HCT116 (cell line): ENCODE measurements around the gene NFKB2. TPM values are rescaled to one million over a fixed set of nuclear protein-coding genes. Genes with fewer than 3 reads are reported as not detected.

ENCODE experiments used
- ATAC-seq: fragments of 200-7000 bp; cut with Tn5 transposase; 2 replicates; pipeline ENCODE4 v1.9.1; 2020; ENCODE audit warnings: mild to moderate bottlenecking, moderate library complexity
- BruUV-seq: library from RNA; stranded (reverse); fragments of 400-500 nt; replicated peaks from 2 replicates; lab custom pipeline; 2021; lab: Mats Ljungman, UMichigan
- CTCF ChIA-PET: fragments of 300-600 bp; sonication (Branson Sonifier 250); formaldehyde crosslinking; loops from one replicate; lab custom pipeline; 2021; ENCODE audit warnings: antibody characterized with exemption; lab: Charles Lee
- POLR2A ChIA-PET: fragments of 300-600, 350-600 bp; sonication (Branson Sonifier 250); formaldehyde crosslinking; loops from one replicate; lab custom pipeline; 2021; ENCODE audit warnings: antibody characterized with exemption; lab: Charles Lee
- RAD21 ChIA-PET, 2 experiments: fragments of 300-600 bp; sonication (Branson Sonifier 250); formaldehyde crosslinking; loops; one replicate each; lab custom pipeline; 2023; ENCODE audit warnings: low total read pairs in 2 of 2; ENCODE audit not compliant: uncharacterized antibody in 2 of 2, unreplicated experiment in 2 of 2, low non-redundant PET in 1 of 2; lab: Charles Lee
- DNase-seq: peaks from one replicate; pipeline ENCODE4 v3.0.0-alpha.2; 2010; ENCODE audit warnings: low read depth, low spot score
- H2AFZ ChIP-seq: fragments of 200-600 bp; shearing (Covaris generic), sonication (generic); 2 replicates; pipeline ENCODE4 v1.6.1; 2017; ENCODE audit warnings: low read depth, mixed run types, mixed read lengths, antibody characterized with exemption, low read length; ENCODE audit not compliant: poor library complexity, severe bottlenecking
- H3K27ac ChIP-seq: 2 replicates; pipeline ENCODE4 v1.5.1; 2012; ENCODE audit warnings: low read depth, low read length
- H3K27me3 ChIP-seq: fragments of 200-600 bp; sonication (generic); 2 replicates; pipeline ENCODE4 v1.6.1; 2016; ENCODE audit warnings: mixed run types, low read length, mixed read lengths; ENCODE audit not compliant: insufficient read depth
- H3K36me3 ChIP-seq, 2 experiments: fragments of 200-500 bp in 1 of 2; fragments of 200-600 bp in 1 of 2; sonication (Bioruptor generic) in 1 of 2; sonication (generic) in 1 of 2; 2 replicates each; pipeline versions ENCODE4 v1.5.1 to v1.6.1; 2014 to 2016; ENCODE audit warnings: low read length in 2 of 2, inconsistent platforms in 1 of 2, mixed read lengths in 1 of 2, mixed run types in 1 of 2; ENCODE audit not compliant: insufficient read depth in 2 of 2, control insufficient read depth in 1 of 2
- H3K4me1 ChIP-seq, 2 experiments: fragments of 200-600 bp in 1 of 2; sonication (generic) in 1 of 2; 2 replicates each; pipeline versions ENCODE4 v1.5.1 to v1.6.1; 2012 to 2017; ENCODE audit warnings: low read length in 2 of 2, inconsistent platforms in 1 of 2, mild to moderate bottlenecking in 1 of 2, mixed read lengths in 1 of 2, mixed run types in 1 of 2, moderate library complexity in 1 of 2; ENCODE audit not compliant: insufficient read depth in 2 of 2, control insufficient read depth in 1 of 2
- H3K4me2 ChIP-seq: fragments of 200-600 bp; sonication (generic); 2 replicates; pipeline ENCODE4 v1.6.1; 2017; ENCODE audit warnings: mixed run types, low read length, mixed read lengths
- H3K4me3 ChIP-seq, 2 experiments: fragments of 200-600 bp in 1 of 2; sonication (generic) in 1 of 2; replicated peaks in 1 of 2; 2 replicates each; pipeline ENCODE4 v1.5.1; 2011 to 2016; ENCODE audit warnings: low read length in 2 of 2, control low read depth in 1 of 2, low read depth in 1 of 2, mild to moderate bottlenecking in 1 of 2, mixed read lengths in 1 of 2, mixed run types in 1 of 2
- H3K79me2 ChIP-seq: fragments of 200-600 bp; sonication (generic); 2 replicates; pipeline ENCODE4 v1.6.1; 2017; ENCODE audit warnings: mild to moderate bottlenecking, mixed run types, low read length, moderate library complexity, mixed read lengths; ENCODE audit not compliant: insufficient read depth
- H3K9ac ChIP-seq: fragments of 200-600 bp; sonication (generic); 2 replicates; pipeline ENCODE4 v1.6.1; 2016; ENCODE audit warnings: low read length, mixed read lengths
- H3K9me2 ChIP-seq: fragments of 200-600 bp; sonication (generic), shearing (Covaris generic); 2 replicates; pipeline ENCODE4 v1.6.1; 2017; ENCODE audit warnings: mixed run types, mild to moderate bottlenecking, moderate library complexity; ENCODE audit not compliant: insufficient read depth
- H3K9me3 ChIP-seq, 2 experiments: fragments of 200-500 bp in 1 of 2; fragments of 200-600 bp in 1 of 2; sonication (Bioruptor generic) in 1 of 2; sonication (generic) in 1 of 2; 2 replicates each; pipeline ENCODE4 v1.6.1; 2014 to 2017; ENCODE audit warnings: low read length in 2 of 2, mixed read lengths in 2 of 2, inconsistent platforms in 1 of 2, low read depth in 1 of 2, mild to moderate bottlenecking in 1 of 2, mixed run types in 1 of 2, moderate library complexity in 1 of 2; ENCODE audit not compliant: control insufficient read depth in 1 of 2, insufficient read depth in 1 of 2
- H4K20me1 ChIP-seq: fragments of 200-600 bp; sonication (generic), shearing (Covaris generic); 2 replicates; pipeline ENCODE4 v1.6.1; 2017; ENCODE audit warnings: mixed run types, mild to moderate bottlenecking, moderate library complexity; ENCODE audit not compliant: insufficient read depth
- CBX3 ChIP-seq: IDR thresholded peaks from 2 replicates; pipeline ENCODE4 v1.6.1; 2012; ENCODE audit warnings: low read depth
- CEBPB ChIP-seq: IDR thresholded peaks from 2 replicates; pipeline ENCODE4 v1.6.1; 2012; ENCODE audit warnings: low read depth
- EZH2 ChIP-seq: fragments of 200-600 bp; sonication (generic); IDR thresholded peaks from 2 replicates; pipeline ENCODE4 v1.6.1; 2017; ENCODE audit warnings: antibody characterized with exemption, mixed run types
- POLR2AphosphoS5 ChIP-seq: IDR thresholded peaks from 2 replicates; pipeline ENCODE4 v1.6.1; 2011; ENCODE audit warnings: mild to moderate bottlenecking, low read depth, low read length, moderate library complexity
- RAD21 ChIP-seq: IDR thresholded peaks from 2 replicates; pipeline ENCODE4 v1.6.1; 2012; ENCODE audit warnings: low read depth, mild to moderate bottlenecking
- SIN3A ChIP-seq: IDR thresholded peaks from 2 replicates; pipeline ENCODE4 v1.6.1; 2012; ENCODE audit warnings: low read depth
- TCF7L2 ChIP-seq: IDR thresholded peaks from 2 replicates; pipeline ENCODE4 v1.7.0; 2011; ENCODE audit warnings: borderline replicate concordance, inconsistent platforms; ENCODE audit not compliant: insufficient read depth, insufficient read length; ENCODE audit errors: extremely low read depth
- ZNF274 ChIP-seq: fragments of 200-500 bp; sonication (Bioruptor generic); IDR thresholded peaks from 2 replicates; pipeline ENCODE4 v1.6.1; 2014; ENCODE audit warnings: mild to moderate bottlenecking, low read depth, low read length, inconsistent platforms
- intact Hi-C: fragments of 100-400 bp; cut with micrococcal nuclease; formaldehyde crosslinking; loops from 2 replicates; pipeline ENCODE4 v1.10.0; 2022
- total RNA-seq: library from RNA; stranded (reverse); gene quantifications from one replicate; pipeline ENCODE4 v1.2.1, GENCODE V29; 2021; ENCODE audit not compliant: unreplicated experiment
- TF ChIP-seq, protein P1 (sequence below): IDR thresholded peaks from 2 replicates; pipeline ENCODE4 v1.6.1; 2011; ENCODE audit warnings: mild to moderate bottlenecking, low read length, moderate library complexity; ENCODE audit not compliant: insufficient replicate concordance; ENCODE audit errors: extremely low read depth
- TF ChIP-seq, protein P2 (sequence below): IDR thresholded peaks from 2 replicates; pipeline ENCODE4 v1.6.1; 2012
- TF ChIP-seq, protein P3 (sequence below): IDR thresholded peaks from 2 replicates; pipeline ENCODE4 v1.6.1; 2012; ENCODE audit warnings: low read depth
- TF ChIP-seq, protein P4 (sequence below): IDR thresholded peaks from 2 replicates; pipeline ENCODE4 v1.6.1; 2012

The NFKB2 gene
- total RNA-seq, 1 experiment from 2014 or later, result 115 TPM

DNA sequence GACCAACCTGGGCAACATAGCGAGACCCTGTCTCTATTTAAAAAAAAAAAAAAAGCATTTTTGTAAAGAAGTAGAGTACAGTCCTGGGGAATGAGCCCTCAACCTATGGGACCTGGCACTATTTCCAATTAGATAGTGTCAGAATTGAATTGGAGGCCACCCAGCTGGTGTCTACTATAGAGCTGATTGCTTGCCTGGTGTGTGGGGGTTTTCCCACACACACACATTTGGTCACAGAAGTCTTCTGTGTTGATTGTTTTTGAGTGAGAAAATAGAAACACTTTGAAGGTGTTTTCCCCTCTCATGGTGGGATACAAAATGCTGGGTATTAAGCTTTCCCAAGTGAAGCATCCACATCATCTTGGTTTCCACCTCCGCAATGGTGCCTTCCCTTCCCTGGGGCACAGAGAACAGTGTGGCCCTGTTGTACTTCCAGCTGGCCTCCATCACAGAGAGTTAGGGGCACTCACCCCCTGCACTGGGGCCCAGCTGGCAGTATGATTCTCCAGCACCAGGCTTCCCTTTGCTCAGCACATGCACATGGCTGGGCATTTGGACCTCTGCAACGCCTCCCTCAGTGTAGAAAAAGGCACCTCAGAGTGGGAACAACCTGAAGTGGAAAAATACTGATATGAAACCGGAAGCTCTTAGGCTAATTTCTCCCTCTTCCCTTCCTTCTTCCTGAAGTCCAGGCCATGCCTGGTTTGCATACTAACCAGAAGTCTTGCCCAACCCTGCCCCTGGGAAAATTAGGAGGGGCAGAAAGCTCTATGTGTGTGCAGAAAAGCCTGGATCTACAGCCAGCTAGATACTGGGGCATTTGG is 10.7 kb upstream of the NFKB2 start (continued):
- TF ChIP-seq, protein P1, sequence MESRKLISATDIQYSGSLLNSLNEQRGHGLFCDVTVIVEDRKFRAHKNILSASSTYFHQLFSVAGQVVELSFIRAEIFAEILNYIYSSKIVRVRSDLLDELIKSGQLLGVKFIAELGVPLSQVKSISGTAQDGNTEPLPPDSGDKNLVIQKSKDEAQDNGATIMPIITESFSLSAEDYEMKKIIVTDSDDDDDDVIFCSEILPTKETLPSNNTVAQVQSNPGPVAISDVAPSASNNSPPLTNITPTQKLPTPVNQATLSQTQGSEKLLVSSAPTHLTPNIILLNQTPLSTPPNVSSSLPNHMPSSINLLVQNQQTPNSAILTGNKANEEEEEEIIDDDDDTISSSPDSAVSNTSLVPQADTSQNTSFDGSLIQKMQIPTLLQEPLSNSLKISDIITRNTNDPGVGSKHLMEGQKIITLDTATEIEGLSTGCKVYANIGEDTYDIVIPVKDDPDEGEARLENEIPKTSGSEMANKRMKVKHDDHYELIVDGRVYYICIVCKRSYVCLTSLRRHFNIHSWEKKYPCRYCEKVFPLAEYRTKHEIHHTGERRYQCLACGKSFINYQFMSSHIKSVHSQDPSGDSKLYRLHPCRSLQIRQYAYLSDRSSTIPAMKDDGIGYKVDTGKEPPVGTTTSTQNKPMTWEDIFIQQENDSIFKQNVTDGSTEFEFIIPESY, result no peak
- TF ChIP-seq, protein P2, sequence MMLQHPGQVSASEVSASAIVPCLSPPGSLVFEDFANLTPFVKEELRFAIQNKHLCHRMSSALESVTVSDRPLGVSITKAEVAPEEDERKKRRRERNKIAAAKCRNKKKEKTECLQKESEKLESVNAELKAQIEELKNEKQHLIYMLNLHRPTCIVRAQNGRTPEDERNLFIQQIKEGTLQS, result no peak
- TF ChIP-seq, all 23 proteins: peak for 0

DNA sequence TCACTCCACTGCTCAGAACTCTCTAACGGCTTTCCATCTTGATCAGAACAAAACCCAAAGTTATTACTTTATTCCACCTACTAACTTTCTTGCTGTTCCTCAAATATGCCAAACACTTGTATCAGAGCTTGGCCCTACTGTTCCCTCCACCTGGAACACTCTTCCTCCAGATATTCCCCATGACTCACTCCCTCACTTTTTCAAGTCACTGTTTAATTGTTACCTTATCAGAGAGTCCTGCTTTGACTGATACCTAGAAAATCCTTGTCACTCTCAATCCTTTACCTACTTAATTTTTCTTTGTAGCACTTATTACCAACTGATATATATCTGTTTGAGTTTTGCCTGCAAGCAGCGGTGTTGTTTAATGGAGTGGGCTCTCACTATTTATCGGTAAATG is 5.6 kb upstream of the NFKB2 start:
- ChIA-PET RAD21 (no interaction called here), CTCF (interaction anchor here (0.7 to 1.7 kb wide), 2 partner anchors 14 to 38 kb away, joined by 3 to 5 read pairs; no protein-coding TSS in a partner anchor), POLR2A (no interaction called here)
- ATAC-seq (no peak), DNase-seq (no peak)
- Histone ChIP-seq H3K4me3 (no peak overlapping the region), H3K9me2 (no peaks in the 10 kb centered on the region), H3K4me2 (peak overlapping the region; percentile 24; the same call in 1 of the 2 replicates), H4K20me1 (no peaks in the 10 kb centered on the region), H3K9me3 (no peaks in the 10 kb centered on the region), H3K79me2 (no peaks in the 10 kb centered on the region), H2AFZ (no peak overlapping the region), H3K4me1 (peaks cover 8 to 30% of the 10 kb centered on the region in 2 experiments), H3K36me3 (no peaks in the 10 kb centered on the region), H3K27me3 (no peaks in the 10 kb centered on the region), H3K27ac (no peak overlapping the region), H3K9ac (no peak overlapping the region)
- TF ChIP-seq CBX3 (no peak), CEBPB (no peak), RAD21 (no peak), SIN3A (no peak), POLR2AphosphoS5 (no peak), TCF7L2 (no peak), EZH2 (no peak), ZNF274 (no peak)
- TF ChIP-seq, protein P2, result no peak
- TF ChIP-seq, protein P3, sequence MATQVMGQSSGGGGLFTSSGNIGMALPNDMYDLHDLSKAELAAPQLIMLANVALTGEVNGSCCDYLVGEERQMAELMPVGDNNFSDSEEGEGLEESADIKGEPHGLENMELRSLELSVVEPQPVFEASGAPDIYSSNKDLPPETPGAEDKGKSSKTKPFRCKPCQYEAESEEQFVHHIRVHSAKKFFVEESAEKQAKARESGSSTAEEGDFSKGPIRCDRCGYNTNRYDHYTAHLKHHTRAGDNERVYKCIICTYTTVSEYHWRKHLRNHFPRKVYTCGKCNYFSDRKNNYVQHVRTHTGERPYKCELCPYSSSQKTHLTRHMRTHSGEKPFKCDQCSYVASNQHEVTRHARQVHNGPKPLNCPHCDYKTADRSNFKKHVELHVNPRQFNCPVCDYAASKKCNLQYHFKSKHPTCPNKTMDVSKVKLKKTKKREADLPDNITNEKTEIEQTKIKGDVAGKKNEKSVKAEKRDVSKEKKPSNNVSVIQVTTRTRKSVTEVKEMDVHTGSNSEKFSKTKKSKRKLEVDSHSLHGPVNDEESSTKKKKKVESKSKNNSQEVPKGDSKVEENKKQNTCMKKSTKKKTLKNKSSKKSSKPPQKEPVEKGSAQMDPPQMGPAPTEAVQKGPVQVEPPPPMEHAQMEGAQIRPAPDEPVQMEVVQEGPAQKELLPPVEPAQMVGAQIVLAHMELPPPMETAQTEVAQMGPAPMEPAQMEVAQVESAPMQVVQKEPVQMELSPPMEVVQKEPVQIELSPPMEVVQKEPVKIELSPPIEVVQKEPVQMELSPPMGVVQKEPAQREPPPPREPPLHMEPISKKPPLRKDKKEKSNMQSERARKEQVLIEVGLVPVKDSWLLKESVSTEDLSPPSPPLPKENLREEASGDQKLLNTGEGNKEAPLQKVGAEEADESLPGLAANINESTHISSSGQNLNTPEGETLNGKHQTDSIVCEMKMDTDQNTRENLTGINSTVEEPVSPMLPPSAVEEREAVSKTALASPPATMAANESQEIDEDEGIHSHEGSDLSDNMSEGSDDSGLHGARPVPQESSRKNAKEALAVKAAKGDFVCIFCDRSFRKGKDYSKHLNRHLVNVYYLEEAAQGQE, result no peak
- TF ChIP-seq, protein P1, result no peak
- TF ChIP-seq, protein P4, sequence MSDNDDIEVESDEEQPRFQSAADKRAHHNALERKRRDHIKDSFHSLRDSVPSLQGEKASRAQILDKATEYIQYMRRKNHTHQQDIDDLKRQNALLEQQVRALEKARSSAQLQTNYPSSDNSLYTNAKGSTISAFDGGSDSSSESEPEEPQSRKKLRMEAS, result no peak
- intact Hi-C loops, result no loop called here
- no TSS peak for BruUV-seq
